Fibroblast of gingiva (primary cell): Measurements from ENCODE around the gene FAM76A.
"Not testable (repeated sequence)": the region's sequence is repeated elsewhere in the genome, so short reads cannot be mapped to it uniquely, and the experiment has no call there.

Source experiments
- DNase-seq: peaks from one replicate; pipeline ENCODE4 v3.0.0-alpha.2; 2011; ENCODE audit warnings: low read depth

The FAM76A gene

GRCh38 chr1:27724961-27725373 lies 794 bp upstream of the FAM76A start:
- DNase-seq, result no peak

GRCh38 chr1:27726173-27727044 lies 648 bp downstream of the FAM76A start:
- peak; percentile 9 for DNase-seq

DNA sequence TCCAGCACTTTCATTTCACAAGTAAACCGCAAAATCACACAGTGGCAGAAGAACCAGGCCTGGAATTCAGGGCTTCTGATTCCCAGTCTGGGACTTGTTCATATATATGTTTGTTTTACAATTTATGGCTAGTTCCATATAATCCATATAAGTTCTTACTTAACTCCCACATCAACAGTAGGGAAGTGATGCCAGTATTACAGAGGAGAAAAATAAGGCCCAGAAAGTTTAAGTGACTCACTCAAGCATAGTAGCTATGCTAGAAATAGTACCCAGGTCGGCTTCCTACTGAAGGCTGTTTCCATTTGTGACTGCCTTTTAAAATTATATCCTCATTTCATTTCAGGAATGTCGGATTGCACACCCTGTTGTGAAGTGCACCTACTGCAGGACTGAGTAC lies 1.4 kb downstream of the FAM76A start:
- peak; percentile 26 for DNase-seq

GRCh38 chr1:27736252-27736651 lies 10.5 kb downstream of the FAM76A start:
- DNase-seq, result no peak

- DNase-seq, result no peak
These were observed 15.4 kb downstream of the FAM76A start for GRCh38 chr1:27741121-27741520.

GRCh38 chr1:27744556-27744955 lies 18.8 kb downstream of the FAM76A start:
- no peak for DNase-seq

- no peak for DNase-seq
These were observed 19.7 kb downstream of the FAM76A start for GRCh38 chr1:27745466-27745865.

- no peak for DNase-seq
These were observed 26.6 kb downstream of the FAM76A start for GRCh38 chr1:27752360-27752759.

DNA sequence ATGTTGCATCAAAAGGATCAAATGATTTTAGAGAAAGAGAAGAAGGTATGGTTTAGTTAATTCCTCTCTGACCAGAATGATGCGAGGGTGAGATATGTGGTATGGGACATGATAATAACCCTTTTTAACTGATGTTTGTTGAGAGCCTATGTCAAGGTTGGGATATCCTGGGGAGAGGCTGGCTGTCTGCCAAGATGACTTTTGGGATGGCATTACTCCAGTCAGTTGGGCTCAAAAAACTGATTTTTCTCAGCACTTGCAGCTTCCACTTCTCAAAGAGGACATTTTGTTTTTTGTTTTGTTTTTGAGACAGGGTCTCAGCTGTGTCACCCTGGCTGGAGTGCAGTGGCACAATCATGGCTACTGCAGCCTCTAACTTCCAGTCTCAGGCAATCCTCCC lies 29.5 kb downstream of the FAM76A start:
- no peak for DNase-seq

GRCh38 chr1:27755865-27756264 lies 30.1 kb downstream of the FAM76A start:
- DNase-seq, result no peak

DNA sequence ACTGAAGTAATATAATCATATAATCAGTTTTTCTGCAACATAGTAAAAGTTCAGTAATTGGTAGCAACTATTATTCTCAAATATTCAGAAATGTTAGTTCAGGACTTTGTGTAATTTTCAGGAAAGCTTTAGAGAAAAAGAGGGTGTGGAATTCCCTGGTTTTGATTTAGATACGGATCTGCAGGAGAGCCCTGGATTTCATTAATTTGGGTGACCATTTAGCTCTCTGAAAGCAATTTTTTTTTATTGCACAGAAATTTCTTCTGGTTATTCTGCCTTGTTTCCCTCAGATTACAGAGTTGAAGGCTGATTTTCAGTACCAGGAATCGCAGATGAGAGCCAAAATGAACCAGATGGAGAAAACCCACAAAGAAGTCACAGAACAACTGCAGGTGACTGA lies 33.5 kb downstream of the FAM76A start:
- no peak for DNase-seq

DNA sequence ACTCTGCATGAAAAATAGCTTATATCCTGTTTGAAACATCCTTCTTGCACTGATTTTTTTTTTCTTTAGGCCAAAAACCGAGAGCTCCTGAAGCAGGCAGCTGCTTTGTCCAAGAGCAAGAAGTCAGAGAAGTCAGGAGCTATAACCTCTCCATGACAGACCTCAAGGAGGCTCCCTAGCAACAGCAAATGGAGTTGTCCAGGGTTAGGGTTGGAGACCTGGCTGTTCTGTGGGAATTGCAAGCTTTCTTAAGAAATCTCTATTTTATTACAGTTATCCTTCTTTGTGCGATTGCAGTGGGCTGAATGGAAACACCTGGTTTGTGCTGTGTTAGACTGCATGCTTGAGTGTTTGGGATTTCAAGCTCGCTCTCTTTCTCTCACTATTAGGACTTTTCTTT lies 34.7 kb downstream of the FAM76A start:
- DNase-seq, result no peak

DNA sequence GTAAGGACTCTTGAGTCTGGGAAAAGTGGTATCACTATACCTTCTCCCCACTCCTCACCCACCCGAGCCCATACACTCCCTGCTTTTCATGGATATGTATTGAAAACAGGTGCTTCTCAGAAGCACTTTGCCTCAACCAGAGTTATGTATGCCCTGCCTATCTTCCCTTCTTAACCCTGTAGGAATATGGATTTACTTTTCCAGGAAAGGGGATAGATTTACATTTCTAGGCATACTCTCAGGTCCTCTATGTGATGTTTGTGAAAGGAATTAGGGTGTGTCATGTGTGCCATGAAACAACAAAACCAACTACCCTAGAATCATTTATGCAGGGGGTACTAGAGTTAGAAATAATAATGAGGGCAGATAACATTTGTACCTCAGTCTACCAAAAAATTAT lies 36.3 kb downstream of the FAM76A start:
- DNase-seq, result no peak

DNA sequence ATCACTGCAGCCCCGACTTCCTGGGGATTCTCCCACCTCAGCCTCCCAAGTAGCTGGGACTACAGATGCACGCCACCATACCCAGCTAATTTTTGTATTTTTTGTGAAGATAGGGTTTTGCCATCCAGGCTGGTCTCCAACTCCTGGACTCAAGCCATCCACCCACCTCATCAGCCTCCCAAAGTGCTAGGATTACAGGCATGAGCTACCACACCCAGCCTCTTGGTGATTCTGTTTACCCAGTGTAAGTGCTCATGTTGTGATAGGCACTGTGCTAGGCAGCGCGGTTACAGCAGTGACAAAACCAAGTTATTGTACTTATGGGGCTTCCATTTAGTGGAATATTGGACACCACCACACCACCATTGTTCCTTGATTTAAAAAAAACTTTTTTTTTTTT lies 37.6 kb downstream of the FAM76A start:
- DNase-seq, result no peak

DNA sequence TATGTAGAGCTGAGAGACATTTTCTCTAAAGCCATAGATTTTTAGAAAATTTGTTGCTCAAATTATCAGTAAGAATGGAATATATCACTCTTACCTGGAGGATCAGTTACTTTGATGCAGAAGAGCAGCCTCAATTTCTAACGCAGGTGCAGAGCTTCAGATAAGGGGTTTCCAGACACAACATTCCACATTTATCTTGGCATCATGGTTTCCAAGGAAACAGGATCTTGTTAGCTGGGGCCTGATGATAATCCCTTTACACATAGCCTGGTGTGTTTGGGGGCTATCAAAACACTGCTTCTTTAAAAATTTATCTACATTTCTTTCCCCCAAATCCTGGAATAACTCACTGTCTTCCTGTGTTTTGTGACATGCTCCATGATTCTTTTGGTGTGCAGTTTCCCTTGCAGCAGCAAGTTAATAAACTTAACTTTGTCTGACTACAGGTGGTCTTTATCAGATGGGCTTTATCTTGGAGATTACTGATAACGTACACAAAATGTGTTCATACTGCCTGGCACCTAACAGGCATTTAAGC lies 44.6 kb downstream of the FAM76A start:
- DNase-seq, result no peak

DNA sequence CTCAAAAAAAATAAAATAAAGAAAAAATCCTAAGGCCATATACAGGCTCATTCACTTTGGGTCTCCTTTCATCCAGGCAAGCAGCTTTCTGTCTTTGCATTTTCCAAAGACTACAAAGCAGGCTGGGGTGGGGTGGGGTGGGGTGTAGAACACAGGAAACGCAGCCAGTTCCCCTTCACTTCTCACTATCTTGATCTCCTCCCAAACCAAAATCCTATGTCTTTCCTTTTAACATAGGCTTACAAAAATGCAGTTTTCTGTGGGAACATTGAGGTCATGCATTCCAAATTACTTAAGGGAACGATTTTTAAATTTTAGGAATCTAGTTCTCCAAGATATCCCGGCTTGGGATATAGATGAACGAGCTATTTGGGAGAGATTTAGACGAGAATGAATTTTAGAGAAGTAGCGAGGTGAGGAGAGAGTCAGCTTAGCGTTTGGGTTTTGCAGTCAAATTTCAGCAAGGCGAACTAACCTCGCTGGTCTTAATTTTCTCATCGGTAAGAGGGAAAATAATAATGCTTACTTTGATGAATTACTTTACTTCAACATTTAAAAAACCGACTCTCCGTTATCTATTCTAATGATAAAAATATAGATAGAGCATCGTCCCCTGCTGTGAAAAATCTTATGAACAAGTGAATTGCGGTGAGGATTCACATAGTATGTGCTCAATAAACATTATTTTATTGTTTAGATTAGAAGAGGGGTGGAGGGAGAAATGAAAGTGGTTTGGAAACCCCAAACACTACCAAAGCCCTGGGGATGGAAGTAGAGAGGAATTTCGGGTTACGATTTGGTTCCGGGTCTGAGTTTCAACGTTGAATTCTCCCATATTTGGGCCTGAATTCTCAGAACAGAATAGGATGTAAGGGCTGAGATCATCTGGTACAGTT lies 46.5 kb downstream of the FAM76A start:
- no peak for DNase-seq

DNA sequence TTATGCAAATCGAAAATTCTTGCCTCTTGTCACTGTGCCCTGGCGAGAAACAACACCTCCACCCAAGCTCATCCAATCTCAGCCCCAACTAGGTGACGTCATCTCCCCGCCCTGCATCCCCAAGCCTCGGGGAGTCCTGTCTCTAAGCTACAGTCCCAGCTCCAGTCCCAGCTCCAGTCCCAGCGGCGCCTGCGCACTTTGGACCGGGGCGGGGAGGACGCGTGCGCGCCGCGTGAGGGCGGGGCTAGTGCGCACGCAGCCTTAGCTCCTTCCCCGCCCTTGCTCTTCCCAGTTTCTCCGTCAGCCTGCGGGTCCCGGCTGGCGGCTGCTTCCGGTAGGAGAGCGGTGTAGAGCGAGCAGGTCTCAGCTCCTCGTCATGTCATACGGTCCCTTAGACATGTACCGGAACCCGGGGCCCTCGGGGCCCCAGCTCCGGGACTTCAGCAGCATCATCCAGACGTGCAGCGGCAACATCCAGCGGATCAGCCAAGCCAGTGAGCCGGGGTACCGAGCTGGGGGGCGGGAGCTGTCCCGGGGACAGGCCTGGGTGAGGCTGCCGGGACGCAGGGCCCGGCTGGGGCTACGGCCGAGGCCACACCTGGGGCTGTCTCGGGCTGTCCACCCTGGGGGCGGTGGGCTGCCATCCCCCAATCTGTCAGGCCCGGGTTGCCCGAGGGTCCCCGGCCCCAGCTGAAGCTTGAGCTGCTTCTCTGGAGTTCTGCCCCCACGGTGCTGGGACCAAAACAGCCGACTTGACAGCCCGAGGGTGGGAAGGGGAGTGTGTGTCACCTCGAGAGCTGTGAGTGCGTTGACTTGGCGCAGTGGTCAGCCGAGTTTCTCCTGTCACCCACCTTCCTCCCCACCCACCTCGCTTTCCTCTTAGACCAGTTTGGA lies 47.4 kb downstream of the FAM76A start, which contains the start of gene STX12:
TSS of gene STX12 (plus strand) at position 288 of the 894 bp plus-strand sequence. CDS start at position 377, 89 bp downstream.
- peak; percentile 100 for DNase-seq

- peak; percentile 8 for DNase-seq
These were observed 48.2 kb downstream of the FAM76A start for GRCh38 chr1:27773826-27774445.

GRCh38 chr1:27774654-27775053 lies 48.9 kb downstream of the FAM76A start:
- no peak for DNase-seq

- DNase-seq, result not testable (repeated sequence)
These were observed 49.6 kb downstream of the FAM76A start for GRCh38 chr1:27775336-27775735.

DNA sequence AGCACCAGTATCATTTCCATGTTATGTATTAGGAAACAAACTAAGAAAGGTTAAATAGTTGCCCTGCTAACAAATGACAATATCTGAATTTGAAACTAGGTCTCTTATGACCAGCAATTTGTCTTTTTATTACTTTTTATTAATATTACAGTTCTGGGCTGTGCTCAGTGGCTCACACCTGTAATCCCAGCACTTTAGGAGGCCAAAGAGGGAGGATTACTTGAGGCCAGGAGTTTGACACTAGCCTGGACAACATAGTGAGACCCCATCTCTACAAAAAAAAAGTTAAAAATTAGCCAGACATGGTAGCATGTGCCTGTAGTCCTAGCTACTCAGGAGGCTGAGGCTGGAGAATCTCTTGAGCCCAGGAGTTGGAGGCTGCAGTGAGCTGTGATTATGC lies 50.5 kb downstream of the FAM76A start:
- DNase-seq, result not testable (repeated sequence)
